A549 treated with GW870086 at 1 μM for 4 hours (cell line): Measurements from ENCODE around the gene NTN5. TPM values are rescaled to one million over a fixed set of nuclear protein-coding genes. Genes with fewer than 3 reads are reported as not detected.

Experiments used
- total RNA-seq: library from RNA; stranded (reverse); fragments of 200-300 nt; extraction: Qiagen RNA extraction; gene quantifications from 5 replicates; pipeline ENCODE4 v1.2.3, GENCODE V29; 2022; ENCODE audit warnings: low read depth

The NTN5 gene
- 0.08 to 0.29 TPM (median 0.17 TPM) in 5 replicates for total RNA-seq

GRCh38 chr19:48672994-48673393, at the start of gene NTN5:
Gene NTN5 (minus strand): TSS chr19:48673017. CDS start chr19:48670986, 2,031 bp downstream.

GRCh38 chr19:48719263-48720171, 46.7 kb upstream of the NTN5 start, which contains the start of gene MAMSTR:
Gene MAMSTR (minus strand): TSS chr19:48719725. CDS start chr19:48719031, 694 bp downstream.

GRCh38 chr19:48695743-48696352, 23.0 kb upstream of the NTN5 start, which contains the start of gene FUT2:
Gene FUT2 (plus strand): TSS chr19:48695971. CDS start chr19:48702957, 6,986 bp downstream.

GRCh38 chr19:48646001-48646721, 26.7 kb downstream of the NTN5 start, which contains the start of gene CA11:
Gene CA11 (minus strand): TSS chr19:48646187. CDS start chr19:48645632, 555 bp downstream.

GRCh38 chr19:48636859-48637448, 35.9 kb downstream of the NTN5 start, which contains the start of gene DBP:
Gene DBP (minus strand): TSS chr19:48637379. CDS start chr19:48636994, 385 bp downstream.

GRCh38 chr19:48618916-48619691, 53.7 kb downstream of the NTN5 start, which contains the start of the genes RPL18 and SPHK2:
Gene RPL18 (minus strand): TSS chr19:48619178. CDS start chr19:48619143, 35 bp downstream.
Gene SPHK2 (plus strand): TSS chr19:48619506. CDS start chr19:48620515, 1,009 bp downstream.

GRCh38 chr19:48614436-48615230, 58.2 kb downstream of the NTN5 start, which contains the start of gene FAM83E:
Gene FAM83E (minus strand): TSS chr19:48615076. CDS start chr19:48613372, 1,704 bp downstream.

Other genes with a start within 250 kb of the NTN5 start
- gene GRWD1, start 227.0 kb downstream of the NTN5 start, total RNA-seq: 94.7 to 125 TPM (median 108 TPM) in 5 replicates
- 0.97 to 2.1 TPM (median 1.3 TPM) in 5 replicates for gene KCNJ14, start 217.4 kb downstream of the NTN5 start, total RNA-seq
- gene CYTH2, start 203.6 kb downstream of the NTN5 start, total RNA-seq: 51.9 to 62.0 TPM (median 60.1 TPM) in 5 replicates
- 3.0 to 6.3 TPM (median 5.3 TPM) in 5 replicates for gene LMTK3, start 161.2 kb downstream of the NTN5 start, total RNA-seq
- gene SULT2B1, start 120.8 kb downstream of the NTN5 start, total RNA-seq: 12.4 to 18.3 TPM (median 16.6 TPM) in 5 replicates
- gene SPACA4, start 66.3 kb downstream of the NTN5 start, total RNA-seq: 0.31 TPM in 1 of 5 replicates, not detected in the others
- gene FAM83E, start 57.9 kb downstream of the NTN5 start, total RNA-seq: 0.08 to 0.63 TPM (median 0.18 TPM) in 5 replicates
- gene RPL18, start 53.8 kb downstream of the NTN5 start, total RNA-seq: 3,056 to 3,829 TPM (median 3,206 TPM) in 5 replicates
- gene SPHK2, start 53.5 kb downstream of the NTN5 start, total RNA-seq: 12.0 to 16.9 TPM (median 13.6 TPM) in 5 replicates
- gene DBP, start 35.6 kb downstream of the NTN5 start, total RNA-seq: 1.1 to 2.5 TPM (median 2.0 TPM) in 5 replicates
- gene CA11, start 26.8 kb downstream of the NTN5 start, total RNA-seq: 8.9 to 12.7 TPM (median 11.1 TPM) in 5 replicates
- not detected in 5 replicates for gene FUT2, start 23.0 kb upstream of the NTN5 start, total RNA-seq
- 0.30 to 0.50 TPM (median 0.41 TPM) in 5 replicates for gene MAMSTR, start 46.7 kb upstream of the NTN5 start, total RNA-seq
- 0.51 to 0.67 TPM (median 0.56 TPM) in 5 replicates for gene RASIP1, start 67.6 kb upstream of the NTN5 start, total RNA-seq
- not detected in 5 replicates for gene IZUMO1, start 73.9 kb upstream of the NTN5 start, total RNA-seq
- 0.03 to 0.10 TPM (median 0.08 TPM) in 5 replicates for gene FUT1, start 79.6 kb upstream of the NTN5 start, total RNA-seq
- gene FGF21, start 82.5 kb upstream of the NTN5 start, total RNA-seq: not detected in 5 replicates
- gene BCAT2, start 138.0 kb upstream of the NTN5 start, total RNA-seq: 50.8 to 62.8 TPM (median 58.1 TPM) in 5 replicates
- 12.3 to 16.2 TPM (median 13.0 TPM) in 5 replicates for gene HSD17B14, start 163.5 kb upstream of the NTN5 start, total RNA-seq
- gene PLEKHA4, start 195.6 kb upstream of the NTN5 start, total RNA-seq: 1.1 to 2.2 TPM (median 1.5 TPM) in 5 replicates
- gene PPP1R15A, start 199.4 kb upstream of the NTN5 start, total RNA-seq: 84.1 to 116 TPM (median 94.2 TPM) in 5 replicates
- not detected in 5 replicates for gene TULP2, start 225.7 kb upstream of the NTN5 start, total RNA-seq
- 193 to 220 TPM (median 200 TPM) in 5 replicates for gene NUCB1, start 227.3 kb upstream of the NTN5 start, total RNA-seq